K562 (cell line): ENCODE data around the gene MRPL40. TPM values are rescaled to one million over a fixed set of nuclear protein-coding genes. Genes with fewer than 3 reads are reported as not detected.

Source experiments
- ATAC-seq: fragments of 200-7000 bp; cut with Tn5 transposase; 3 replicates; pipeline ENCODE4 v1.9.1; 2020; ENCODE audit warnings: moderate library complexity
- BruUV-seq: library from RNA; stranded (reverse); fragments of 400-500 nt; replicated peaks from 2 replicates; lab custom pipeline; 2021; lab: Mats Ljungman, UMichigan
- CTCF ChIA-PET: fragments of 300-600 bp; formaldehyde crosslinking; extraction: SDS; loops from one replicate; lab custom pipeline; 2021; ENCODE audit warnings: low intra/inter-chr PET ratio; lab: Yijun Ruan, JAX
- POLR2A ChIA-PET: fragments of 300-600, 350-650 bp; sonication (Branson Sonifier 250); formaldehyde crosslinking; extraction: SDS; loops from one replicate; lab custom pipeline; 2021; ENCODE audit warnings: antibody characterized with exemption, inconsistent platforms; lab: Yijun Ruan, JAX
- DNase-seq, 4 experiments: peaks; one replicate each; pipeline versions ENCODE4 v3.0.0 to v3.0.0-alpha.2; 2011 to 2018; ENCODE audit warnings: low spot score in 3 of 4, mixed read lengths in 3 of 4; ENCODE audit errors: extremely low read depth in 1 of 4
- FAIRE-seq: peaks from 2 replicates; lab custom pipeline; 2011; peaks lifted over from hg19 to GRCh38; lab: Jason Lieb, UNC
- H2AFZ ChIP-seq: 2 replicates; pipeline ENCODE4 v1.6.0; 2011; ENCODE audit warnings: low read depth, low read length, control low read depth, inconsistent platforms
- H3K27ac ChIP-seq: fragments of 200-600 bp; 3 replicates; pipeline ENCODE4 v1.8.0; 2011; ENCODE audit warnings: low read depth, mild to moderate bottlenecking, control low read depth, inconsistent platforms, low read length, moderate library complexity, mixed read lengths; ENCODE audit errors: extremely low read depth
- H3K27me3 ChIP-seq, 2 experiments: fragments of 300-600 bp in 1 of 2; 2 replicates in 1 of 2; 3 replicates in 1 of 2; pipeline versions ENCODE4 v1.6.0 to v1.8.0; 2011; ENCODE audit warnings: inconsistent platforms in 2 of 2, low read length in 2 of 2, mild to moderate bottlenecking in 1 of 2, mixed read lengths in 1 of 2, moderate library complexity in 1 of 2; ENCODE audit not compliant: control insufficient read depth in 2 of 2, insufficient read depth in 2 of 2
- H3K36me3 ChIP-seq: fragments of 300-600 bp; 3 replicates; pipeline ENCODE4 v1.8.0; 2011; ENCODE audit warnings: mild to moderate bottlenecking, low read length, inconsistent platforms; ENCODE audit not compliant: control insufficient read depth, insufficient read depth
- H3K4me1 ChIP-seq, 2 experiments: fragments of 200-600 bp in 1 of 2; replicated peaks in 1 of 2; 2 replicates in 1 of 2; 3 replicates in 1 of 2; pipeline versions ENCODE4 v1.5.1 to v1.8.0; 2011; ENCODE audit warnings: inconsistent platforms in 2 of 2, low read length in 2 of 2, mild to moderate bottlenecking in 1 of 2, mixed read lengths in 1 of 2, moderate library complexity in 1 of 2; ENCODE audit not compliant: control insufficient read depth in 2 of 2, insufficient read depth in 2 of 2
- H3K4me2 ChIP-seq: 2 replicates; pipeline ENCODE4 v1.6.1; 2011; ENCODE audit warnings: low read length, control low read depth, inconsistent platforms, mixed read lengths; ENCODE audit not compliant: insufficient read depth
- H3K4me3 ChIP-seq: fragments of 200-600 bp; sonication (generic), shearing (Covaris generic); 2 replicates; pipeline ENCODE4 v1.5.1; 2016; ENCODE audit warnings: control low read depth, inconsistent platforms
- H3K79me2 ChIP-seq: fragments of 200-600 bp; 3 replicates; pipeline ENCODE4 v1.8.0; 2011; ENCODE audit warnings: low read length, inconsistent platforms; ENCODE audit not compliant: control insufficient read depth, insufficient read depth
- H3K9ac ChIP-seq, 2 experiments: 2 replicates each; pipeline versions ENCODE4 v1.6.0 to v1.6.1; 2011; ENCODE audit warnings: low read depth in 2 of 2, low read length in 2 of 2, control low read depth in 1 of 2, inconsistent platforms in 1 of 2, mild to moderate bottlenecking in 1 of 2, mixed read lengths in 1 of 2; ENCODE audit not compliant: insufficient read depth in 1 of 2
- H3K9me1 ChIP-seq: one replicate; pipeline ENCODE4 v1.6.0; 2011; ENCODE audit warnings: inconsistent platforms, mild to moderate bottlenecking, low read length, moderate library complexity; ENCODE audit not compliant: control insufficient read depth, insufficient read depth
- H3K9me3 ChIP-seq: replicated peaks from 2 replicates; pipeline ENCODE4 v1.5.1; 2011; ENCODE audit warnings: low read depth, low read length, inconsistent platforms; ENCODE audit not compliant: control insufficient read depth, insufficient read depth
- H4K20me1 ChIP-seq: replicated peaks from 2 replicates; pipeline ENCODE4 v1.6.1; 2011; ENCODE audit warnings: low read length, inconsistent platforms, mixed read lengths; ENCODE audit not compliant: control insufficient read depth, insufficient read depth
- ATF1 ChIP-seq, 2 experiments: fragments of 450-650 bp in 1 of 2; IDR thresholded peaks; 2 replicates each; pipeline ENCODE4 v1.6.1; 2016; ENCODE audit warnings: missing compliant biosample characterization in 1 of 2, missing genetic modification characterization in 1 of 2
- BRD9 ChIP-seq: fragments of 450-650 bp; IDR thresholded peaks from 2 replicates; pipeline ENCODE4 v1.6.1; 2018; ENCODE audit warnings: low read depth; ENCODE audit not compliant: partially characterized antibody
- DMBX1 ChIP-seq: fragments of 250-450 bp; sonication (Bioruptor Pico); IDR thresholded peaks from 2 replicates; pipeline ENCODE4 v1.8.0; 2022; ENCODE audit warnings: inconsistent platforms, mild to moderate bottlenecking, moderate library complexity, borderline replicate concordance
- GTF2E2 ChIP-seq: fragments of 200-800 bp; sonication (Bioruptor generic); IDR thresholded peaks from 2 replicates; pipeline ENCODE4 v1.6.1; 2016; ENCODE audit warnings: missing genetic modification characterization, missing compliant biosample characterization
- HDGF ChIP-seq: fragments of 450-650 bp; IDR thresholded peaks from 2 replicates; pipeline ENCODE4 v1.6.1; 2016
- MECOM ChIP-seq: fragments of 250-450 bp; sonication (Bioruptor Pico); IDR thresholded peaks from 2 replicates; pipeline ENCODE4 v1.8.0; 2022; ENCODE audit warnings: inconsistent platforms
- PATZ1 ChIP-seq: fragments of 250-450 bp; sonication (Bioruptor Pico); IDR thresholded peaks from 2 replicates; pipeline ENCODE4 v1.5.0; 2020; ENCODE audit warnings: mild to moderate bottlenecking, borderline replicate concordance
- PHF21A ChIP-seq: fragments of 450-650 bp; IDR thresholded peaks from 2 replicates; pipeline ENCODE4 v1.6.1; 2017; ENCODE audit warnings: low read depth, borderline replicate concordance
- POLR2AphosphoS2 ChIP-seq: IDR thresholded peaks from 2 replicates; pipeline ENCODE4 v1.6.1; 2012; ENCODE audit warnings: low read length, improper control_type of control experiment
- SIX5 ChIP-seq, 2 experiments: IDR thresholded peaks; 2 replicates each; pipeline ENCODE4 v1.6.1; 2011; ENCODE audit warnings: low read length in 2 of 2, borderline replicate concordance in 1 of 2, low read depth in 1 of 2, mild to moderate bottlenecking in 1 of 2, moderate library complexity in 1 of 2; ENCODE audit not compliant: insufficient read depth in 1 of 2
- SMARCC2 ChIP-seq: fragments of 450-650 bp; IDR thresholded peaks from 2 replicates; pipeline ENCODE4 v1.6.1; 2017; ENCODE audit warnings: antibody characterized with exemption, moderate library complexity, mild to moderate bottlenecking, low read depth
- SREBF1 ChIP-seq: fragments of 150-350 bp; IDR thresholded peaks from 2 replicates; pipeline ENCODE4 v1.6.1; 2014; ENCODE audit warnings: antibody characterized with exemption, low read depth, low read length, borderline replicate concordance
- TCF7 ChIP-seq: sonication (generic); IDR thresholded peaks from 2 replicates; pipeline ENCODE4 v1.6.1; 2016; ENCODE audit warnings: antibody characterized with exemption, borderline replicate concordance
- THRB ChIP-seq: fragments of 450-650 bp; formaldehyde crosslinking; conservative IDR thresholded peaks from 2 replicates; pipeline ENCODE4 v1.4.0; 2022; ENCODE audit warnings: mild to moderate bottlenecking, missing genetic modification characterization
- WHSC1 ChIP-seq: IDR thresholded peaks from one replicate; pipeline ENCODE4 v1.6.1; 2012; ENCODE audit warnings: low read length, control low read depth, inconsistent platforms
- ZNF699 ChIP-seq: fragments of 250-450 bp; sonication (Bioruptor Pico); IDR thresholded peaks from 2 replicates; pipeline ENCODE4 v1.8.0; 2021; ENCODE audit warnings: mild to moderate bottlenecking, moderate library complexity; ENCODE audit not compliant: insufficient replicate concordance
- ZNF76 ChIP-seq: fragments of 250-450 bp; sonication (Bioruptor Pico); IDR thresholded peaks from 2 replicates; pipeline ENCODE4 v1.4.0; 2020; ENCODE audit warnings: mild to moderate bottlenecking, moderate library complexity, borderline replicate concordance
- WGBS: fragments of 100-300 bp; shearing (Covaris generic); methylation state at CpG from one replicate; pipeline ENCODE4 v1.1.6; 2016; ENCODE audit warnings: low coverage, mixed read lengths; ENCODE audit not compliant: insufficient coverage; ENCODE audit errors: missing lambda C conversion rate; 5-methylcytosine and 5-hydroxymethylcytosine counted together
- in situ Hi-C: fragments of 300-500 bp; cut with MboI; formaldehyde crosslinking; loops from 4 replicates; pipeline ENCODE4 v1.15.0; 2018; ENCODE audit warnings: inconsistent platforms, mixed read lengths
- intact Hi-C: fragments of 100-400 bp; cut with micrococcal nuclease; formaldehyde crosslinking; loops from 2 replicates; pipeline ENCODE4 v1.14.2; 2022
- polyA plus RNA-seq, 8 experiments: library from polyadenylated mRNA; depleted of rRNA in 4 of 8; stranded (reverse) in 5 of 8; unstranded in 3 of 8; fragments of >200 nt; fragmentation: Nextera tagmentation in 2 of 8; fragmentation: Illumina TruSeq in 1 of 8; extraction: Ambion mirVana in 2 of 8; extraction: Trizol in 1 of 8; gene quantifications; 2 replicates each; pipeline versions ENCODE4 v1.2.1 to v1.2.3, GENCODE V29; 2011 to 2014; ENCODE audit warnings: inconsistent platforms in 1 of 8, missing spikeins in 1 of 8
- total RNA-seq, 7 experiments: library from RNA; depleted of rRNA in 6 of 7; stranded (reverse); fragments of >200 nt in 6 of 7; fragmentation: Illumina TruSeq in 2 of 7; extraction: Trizol in 2 of 7; gene quantifications; 2 replicates each; pipeline versions ENCODE4 v1.2.1 to v1.2.3, GENCODE V29; 2011 to 2021; ENCODE audit warnings: low replicate concordance in 1 of 7

MRPL40 gene
- total and polyA plus RNA-seq, 9 of the 15 experiments (the other 6 are each of a cell fraction or from before 2014, with no cell fraction given): 132 to 652 (median 208) TPM

- WGBS: 95% methylated on average over 4 of the region's 4 CpGs
- Histone ChIP-seq H3K27me3 (no peaks in the 10 kb centered on the region), H3K4me3 (no peak overlapping the region), H3K36me3 (peaks cover 94% of the 10 kb centered on the region), H3K27ac (no peak overlapping the region), H2AFZ (no peak overlapping the region), H3K9me3 (no peaks in the 10 kb centered on the region), H3K9ac (no peak overlapping the region), H4K20me1 (peaks cover 2% of the 10 kb centered on the region; the same call in 1 of the 2 replicates), H3K4me2 (no peak overlapping the region), H3K4me1 (peaks cover 24 to 25% of the 10 kb centered on the region in 2 experiments), H3K79me2 (peaks cover 5% of the 10 kb centered on the region; the same call in 1 of the 3 replicates), H3K9me1 (peaks cover 3% of the 10 kb centered on the region)
- no peak for DNase-seq
- FAIRE-seq: no peak
- POLR2A ChIA-PET: interaction anchor here (0.7 to 15.8 kb wide), 5 partner anchors 5 to 50 kb away, joined by 3 to 245 read pairs (median 212); partner anchors contain the start of gene HIRA
- ATAC-seq: no peak
- no TSS peak for BruUV-seq
- intact Hi-C loops (loop anchor here (1.0 kb wide), 1 partner anchor 17 kb away; no protein-coding TSS in a partner anchor), in situ Hi-C loops (no loop called here)
- CTCF ChIA-PET: no interaction called here
- TF ChIP-seq ZNF699: peak; percentile 55
- no peak for TF ChIP-seq THRB (CRISPR knock-in tag)
- no peak for TF ChIP-seq ZNF76 (CRISPR knock-in tag)
- TF ChIP-seq DMBX1: 0 out of 2 replicates have a peak, but pooled peaks have one; percentile 20
- no peak for TF ChIP-seq WHSC1
- no peak for TF ChIP-seq PHF21A
- TF ChIP-seq ATF1 (CRISPR knock-in tag; IDR thresholded peaks at IDR 0.05): no peak
- TF ChIP-seq ATF1 (tag; IDR thresholded peaks at IDR 0.05): no peak
- peak; percentile 54; the same call in 1 of the 2 replicates for TF ChIP-seq HDGF
- TF ChIP-seq BRD9: peak; percentile 22
- no peak for TF ChIP-seq SREBF1
- TF ChIP-seq SMARCC2: no peak
- 0 out of 2 replicates have a peak, but pooled peaks have one; percentile 23 for TF ChIP-seq POLR2AphosphoS2
- peak; percentile 57; the same call in 1 of the 2 replicates for TF ChIP-seq MECOM
- no peak for TF ChIP-seq PATZ1 (CRISPR knock-in tag)
- peak; percentile 36; the same call in 1 of the 2 replicates for TF ChIP-seq GTF2E2 (tag)
- no peak for TF ChIP-seq TCF7
- no peak for TF ChIP-seq SIX5 (IDR thresholded peaks at IDR 0.05; ENCODE audit: borderline replicate concordance in 1 of 2, insufficient read depth in 1 of 2, low read depth in 1 of 2, low read length in 2 of 2)
These were observed 29.6 kb upstream of the MRPL40 start for GRCh38 chr22:19402642-19403191.
